Stimulated activated CD4-positive, alpha-beta T cell treated with anti-CD3 and anti-CD28 coated beads, Interleukin-4, amount 100 ng/mL, for 1 hour (primary cell): ENCODE results near the gene DALRD3.
A peak's percentile ranks its signal among the peaks of the same experiment; 100 is the strongest.

Source experiments
- DNase-seq: peaks from one replicate; pipeline ENCODE4 v3.0.0-alpha.2; 2020

Gene DALRD3, protein sequence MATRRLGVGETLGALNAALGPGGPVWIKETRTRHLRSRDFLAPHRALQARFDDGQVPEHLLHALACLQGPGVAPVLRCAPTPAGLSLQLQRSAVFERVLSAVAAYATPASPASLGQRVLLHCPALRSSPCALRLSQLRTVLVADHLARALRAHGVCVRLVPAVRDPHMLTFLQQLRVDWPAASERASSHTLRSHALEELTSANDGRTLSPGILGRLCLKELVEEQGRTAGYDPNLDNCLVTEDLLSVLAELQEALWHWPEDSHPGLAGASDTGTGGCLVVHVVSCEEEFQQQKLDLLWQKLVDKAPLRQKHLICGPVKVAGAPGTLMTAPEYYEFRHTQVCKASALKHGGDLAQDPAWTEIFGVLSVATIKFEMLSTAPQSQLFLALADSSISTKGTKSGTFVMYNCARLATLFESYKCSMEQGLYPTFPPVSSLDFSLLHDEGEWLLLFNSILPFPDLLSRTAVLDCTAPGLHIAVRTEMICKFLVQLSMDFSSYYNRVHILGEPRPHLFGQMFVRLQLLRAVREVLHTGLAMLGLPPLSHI

GRCh38 chr3:49017971-49018706 is at the start of gene DALRD3:
Gene DALRD3, minus strand, starts transcription at chr3:49018580. Its CDS starts 16 bp downstream, at chr3:49018564.
- DNase-seq = peak; percentile 55

GRCh38 chr3:49058011-49058410 is 39.6 kb upstream of the DALRD3 start:
- no peak for DNase-seq

DNA sequence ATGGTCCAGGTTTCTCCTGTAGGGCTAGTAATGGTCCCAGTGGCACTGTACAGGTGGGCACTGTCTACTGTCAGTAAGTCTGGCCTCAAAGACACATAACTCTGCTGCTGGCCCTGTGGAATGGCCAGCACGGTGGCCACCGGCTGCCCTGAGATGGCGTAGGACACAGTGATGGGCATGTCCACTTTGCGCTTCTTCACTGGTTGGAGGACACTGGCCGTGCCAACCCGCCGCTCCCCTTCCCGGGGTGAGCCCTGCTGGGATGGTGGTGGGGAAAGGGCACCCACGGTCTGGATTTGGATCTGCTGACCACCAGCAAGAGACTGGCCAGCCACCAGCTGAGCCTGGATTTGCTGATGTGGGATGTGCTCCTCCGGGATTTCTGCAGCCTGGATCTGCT is 38.9 kb upstream of the DALRD3 start:
- DNase-seq = no peak

DNA sequence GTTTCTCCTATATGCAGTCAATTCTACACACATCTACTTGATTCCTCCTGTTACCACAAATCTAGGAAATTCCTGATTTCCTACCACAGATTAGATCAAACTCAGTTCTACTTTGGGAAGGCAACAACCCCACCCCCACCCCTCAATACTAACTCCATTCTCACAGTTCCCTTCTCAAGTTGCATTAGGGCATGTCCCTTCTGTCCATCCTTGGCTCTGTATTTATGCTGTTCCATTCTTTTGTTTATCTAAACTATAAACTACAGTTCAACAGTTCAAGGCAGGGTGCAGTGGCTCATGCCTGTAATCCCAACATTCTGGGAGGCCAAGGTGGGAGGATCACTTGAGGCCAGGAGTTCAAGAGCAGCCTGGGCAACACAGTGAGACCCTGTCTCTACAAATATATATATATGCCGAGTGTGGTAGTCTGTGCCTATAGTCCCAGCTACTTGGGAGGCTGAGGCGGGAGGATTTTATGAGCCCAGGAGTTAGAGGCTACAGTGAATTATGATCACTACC is 36.0 kb upstream of the DALRD3 start:
- no peak for DNase-seq

GRCh38 chr3:49053543-49053942 is 35.2 kb upstream of the DALRD3 start:
- DNase-seq = no peak

- DNase-seq = no peak
Measured at GRCh38 chr3:49035281-49035680, 16.9 kb upstream of the DALRD3 start.

DNA sequence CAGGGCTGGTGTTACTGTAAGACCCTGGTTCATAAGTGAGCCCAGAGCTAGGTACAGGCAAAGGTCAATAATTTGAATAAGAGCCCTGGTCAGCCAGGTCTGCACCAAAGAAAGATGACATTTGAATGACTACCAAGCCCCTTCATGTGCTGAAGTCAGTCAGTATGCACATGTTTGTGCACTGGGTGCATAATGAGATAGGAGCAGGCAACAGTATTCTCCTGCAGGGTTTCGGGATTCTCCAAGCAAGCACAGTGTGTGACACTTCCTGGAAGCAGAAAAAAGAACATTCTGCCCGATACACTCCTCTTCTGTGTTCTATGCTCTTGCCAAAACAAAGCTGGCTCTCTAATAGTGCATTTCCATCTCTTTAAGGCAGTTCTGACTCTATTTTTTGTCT is 16.3 kb upstream of the DALRD3 start:
- no peak for DNase-seq

- no peak for DNase-seq
Measured at GRCh38 chr3:49032646-49033304, 14.4 kb upstream of the DALRD3 start.

DNA sequence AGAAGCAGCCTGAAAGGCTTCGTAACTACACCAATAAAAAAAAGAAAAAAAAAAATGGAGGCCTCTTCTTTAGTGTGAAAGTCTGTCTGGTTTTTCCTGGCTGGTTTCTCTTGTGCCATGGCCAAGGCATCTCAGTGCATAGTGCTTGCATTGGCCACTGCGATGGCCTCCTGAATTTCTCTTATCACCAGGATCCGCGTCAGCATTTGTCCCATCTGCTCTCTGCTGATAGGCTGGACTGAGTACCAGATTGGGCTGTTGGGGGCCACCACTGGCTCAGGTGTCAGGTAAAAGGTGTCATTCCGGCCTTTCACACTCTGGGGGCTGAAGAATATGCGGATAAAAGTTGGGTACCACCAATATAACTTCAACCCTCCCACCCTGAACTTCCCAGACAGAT is 11.9 kb upstream of the DALRD3 start:
- DNase-seq = no peak

- DNase-seq = no peak
Measured at GRCh38 chr3:49029563-49029884, 11.1 kb upstream of the DALRD3 start.

- DNase-seq = peak; percentile 93
Measured at GRCh38 chr3:49028673-49029562, 10.5 kb upstream of the DALRD3 start, which contains the start of gene IMPDH2. Gene IMPDH2, minus strand, starts transcription at chr3:49029398. Its CDS starts 48 bp downstream, at chr3:49029350.

DNA sequence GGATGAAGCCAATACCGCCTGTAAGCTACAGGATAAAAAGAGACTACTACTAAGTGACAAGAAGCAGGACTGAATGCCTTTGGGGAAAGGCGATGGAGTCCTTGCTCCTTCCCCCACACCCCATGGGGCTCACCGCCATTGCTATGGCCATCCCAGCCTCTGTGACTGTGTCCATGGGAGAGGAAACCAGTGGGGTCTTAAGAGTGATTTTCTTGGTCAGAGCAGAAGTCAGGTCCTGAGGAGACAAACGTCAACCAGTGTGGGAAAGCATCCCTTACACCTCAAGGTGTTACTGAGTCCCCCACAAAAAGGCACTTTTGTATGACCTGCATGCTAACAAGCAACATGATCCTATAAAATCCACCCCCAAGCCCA is 9.9 kb upstream of the DALRD3 start:
- no peak for DNase-seq

DNA sequence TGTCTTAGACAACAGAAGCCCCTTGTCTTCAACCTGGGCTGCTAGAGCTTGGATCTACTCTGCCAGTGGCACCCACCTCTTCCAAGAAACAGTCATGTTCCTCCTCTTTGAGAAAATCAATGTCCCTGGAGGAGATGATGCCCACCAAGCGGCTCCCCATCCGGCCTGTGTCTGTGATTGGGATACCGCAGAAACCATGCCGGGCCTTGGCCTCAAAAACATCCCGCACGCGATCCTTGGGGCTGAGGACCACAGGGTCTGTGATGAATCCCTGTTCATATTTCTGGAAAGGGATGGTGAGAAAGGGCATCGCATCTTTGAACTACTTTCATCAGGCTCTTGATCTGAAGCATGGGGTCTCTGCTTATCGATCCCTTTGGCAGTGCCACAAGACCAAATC is 9.3 kb upstream of the DALRD3 start:
- DNase-seq = no peak

DNA sequence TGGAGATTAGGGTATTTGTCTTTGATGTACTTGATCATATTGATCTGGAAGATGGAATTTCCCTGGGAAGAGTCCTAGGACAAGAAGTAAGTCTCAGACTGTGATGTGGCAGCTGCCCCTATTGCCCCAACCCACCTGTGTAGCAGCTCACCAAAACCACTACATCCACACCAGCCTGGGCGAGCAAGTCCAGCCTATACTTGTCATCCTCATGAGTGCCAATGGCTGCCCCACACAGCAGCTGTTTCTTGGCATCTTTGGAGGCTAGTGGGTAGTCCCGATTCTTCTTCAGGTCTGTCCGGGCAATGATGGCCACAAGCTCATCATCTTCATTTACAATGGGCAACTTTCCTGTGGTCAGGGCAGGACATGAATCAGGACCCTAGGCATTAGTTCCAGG is 8.2 kb upstream of the DALRD3 start:
- no peak for DNase-seq

GRCh38 chr3:49025793-49026520 is 7.6 kb upstream of the DALRD3 start:
- no peak for DNase-seq

DNA sequence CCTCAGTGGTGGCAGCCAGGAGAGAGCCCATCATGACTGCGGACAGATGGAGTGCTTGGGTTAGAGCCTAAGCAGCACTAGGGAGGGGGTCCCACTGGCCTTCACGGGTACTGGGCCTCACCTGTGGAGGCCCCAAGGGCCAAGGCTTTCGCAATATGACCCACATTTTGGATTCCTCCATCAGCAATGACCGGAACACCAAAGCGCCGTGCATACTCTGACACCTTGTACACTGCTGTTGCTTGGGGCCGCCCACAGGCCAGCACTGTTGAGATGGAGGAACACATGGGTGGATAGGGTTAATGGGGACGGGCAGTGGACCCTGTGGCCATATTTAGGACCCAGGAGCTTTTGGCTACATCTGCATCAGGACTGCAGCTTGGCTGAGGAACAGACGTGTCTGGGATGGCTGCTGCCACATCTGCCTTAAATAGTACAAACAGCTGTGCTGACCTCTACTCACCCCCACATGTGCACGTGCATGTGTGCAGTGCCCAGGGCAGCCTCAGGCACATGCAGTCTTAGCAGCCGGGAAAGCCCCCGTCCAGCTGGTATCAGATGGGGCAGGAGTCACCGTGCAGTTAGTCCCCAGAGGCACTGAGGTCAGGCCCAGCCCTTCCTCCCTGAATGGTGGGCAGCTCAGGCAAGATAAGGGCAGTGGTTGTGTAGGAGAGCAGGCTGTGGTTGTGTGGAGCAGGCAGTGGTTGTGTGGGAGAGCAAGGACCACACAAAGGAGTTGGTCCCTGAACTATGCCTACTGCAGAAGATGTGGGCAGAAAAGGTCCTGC is 6.8 kb upstream of the DALRD3 start:
- no peak for DNase-seq

DNA sequence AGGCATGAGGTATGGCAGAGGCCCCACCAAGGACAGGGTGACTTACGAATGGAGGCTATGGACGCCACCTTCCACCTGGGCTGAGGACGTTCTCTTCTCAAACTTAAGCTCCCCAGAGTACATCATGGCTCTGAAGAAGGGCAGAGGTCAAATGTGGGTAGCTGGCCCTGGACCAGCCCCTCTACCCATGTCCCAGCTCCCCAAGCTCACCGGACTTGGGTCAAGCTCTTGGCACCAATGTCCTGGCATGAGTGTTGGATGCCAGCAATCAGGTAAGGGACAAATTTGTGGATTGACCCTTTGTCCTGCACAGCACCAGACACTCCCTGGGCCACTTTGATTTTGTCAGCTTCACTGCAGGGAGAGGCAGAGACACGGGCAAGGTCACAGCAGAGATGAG is 6.1 kb upstream of the DALRD3 start:
- DNase-seq = no peak

- DNase-seq = no peak
Measured at GRCh38 chr3:49023775-49024174, 5.4 kb upstream of the DALRD3 start.

GRCh38 chr3:49022688-49023171 is 4.3 kb upstream of the DALRD3 start:
- no peak for DNase-seq
